GM21390 (cell line): ENCODE data around the gene ANKRD49.
A peak's percentile ranks its signal among the peaks of the same experiment; 100 is the strongest.

ENCODE experiments used
- ATAC-seq: cut with Tn5 transposase; IDR thresholded peaks from one replicate; pipeline ENCODE4 v1.9.1; 2021; ENCODE audit not compliant: unreplicated experiment

Gene ANKRD49

DNA sequence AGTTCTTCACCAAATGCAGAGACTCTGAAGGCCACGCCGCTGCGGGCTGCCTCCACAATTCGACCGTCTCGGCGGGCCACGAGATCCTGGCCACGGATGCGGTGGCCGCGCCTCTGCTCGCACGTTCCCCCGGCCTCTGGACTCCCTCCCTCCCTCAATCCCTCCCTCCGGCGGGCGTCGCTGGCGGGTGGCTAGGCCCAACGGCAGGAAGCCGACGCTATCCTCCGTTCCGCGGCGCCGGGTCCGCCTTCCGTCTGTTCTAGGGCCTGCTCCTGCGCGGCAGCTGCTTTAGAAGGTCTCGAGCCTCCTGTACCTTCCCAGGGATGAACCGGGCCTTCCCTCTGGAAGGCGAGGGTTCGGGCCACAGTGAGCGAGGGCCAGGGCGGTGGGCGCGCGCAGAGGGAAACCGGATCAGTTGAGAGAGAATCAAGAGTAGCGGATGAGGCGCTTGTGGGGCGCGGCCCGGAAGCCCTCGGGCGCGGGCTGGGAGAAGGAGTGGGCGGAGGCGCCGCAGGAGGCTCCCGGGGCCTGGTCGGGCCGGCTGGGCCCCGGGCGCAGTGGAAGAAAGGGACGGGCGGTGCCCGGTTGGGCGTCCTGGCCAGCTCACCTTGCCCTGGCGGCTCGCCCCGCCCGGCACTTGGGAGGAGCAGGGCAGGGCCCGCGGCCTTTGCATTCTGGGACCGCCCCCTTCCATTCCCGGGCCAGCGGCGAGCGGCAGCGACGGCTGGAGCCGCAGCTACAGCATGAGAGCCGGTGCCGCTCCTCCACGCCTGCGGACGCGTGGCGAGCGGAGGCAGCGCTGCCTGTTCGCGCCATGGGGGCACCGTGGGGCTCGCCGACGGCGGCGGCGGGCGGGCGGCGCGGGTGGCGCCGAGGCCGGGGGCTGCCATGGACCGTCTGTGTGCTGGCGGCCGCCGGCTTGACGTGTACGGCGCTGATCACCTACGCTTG is 50.2 kb downstream of the ANKRD49 start, which contains the start of gene FUT4:
FUT4 (plus strand) TSS at position 227 of the 951 bp plus-strand sequence; CDS start at position 440, 213 bp downstream.
- ATAC-seq: peak; percentile 81

DNA sequence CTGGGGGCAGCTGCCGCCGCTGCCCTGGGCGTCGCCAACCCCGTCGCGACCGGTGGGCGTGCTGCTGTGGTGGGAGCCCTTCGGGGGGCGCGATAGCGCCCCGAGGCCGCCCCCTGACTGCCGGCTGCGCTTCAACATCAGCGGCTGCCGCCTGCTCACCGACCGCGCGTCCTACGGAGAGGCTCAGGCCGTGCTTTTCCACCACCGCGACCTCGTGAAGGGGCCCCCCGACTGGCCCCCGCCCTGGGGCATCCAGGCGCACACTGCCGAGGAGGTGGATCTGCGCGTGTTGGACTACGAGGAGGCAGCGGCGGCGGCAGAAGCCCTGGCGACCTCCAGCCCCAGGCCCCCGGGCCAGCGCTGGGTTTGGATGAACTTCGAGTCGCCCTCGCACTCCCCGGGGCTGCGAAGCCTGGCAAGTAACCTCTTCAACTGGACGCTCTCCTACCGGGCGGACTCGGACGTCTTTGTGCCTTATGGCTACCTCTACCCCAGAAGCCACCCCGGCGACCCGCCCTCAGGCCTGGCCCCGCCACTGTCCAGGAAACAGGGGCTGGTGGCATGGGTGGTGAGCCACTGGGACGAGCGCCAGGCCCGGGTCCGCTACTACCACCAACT is 51.0 kb downstream of the ANKRD49 start:
- no peak for ATAC-seq

DNA sequence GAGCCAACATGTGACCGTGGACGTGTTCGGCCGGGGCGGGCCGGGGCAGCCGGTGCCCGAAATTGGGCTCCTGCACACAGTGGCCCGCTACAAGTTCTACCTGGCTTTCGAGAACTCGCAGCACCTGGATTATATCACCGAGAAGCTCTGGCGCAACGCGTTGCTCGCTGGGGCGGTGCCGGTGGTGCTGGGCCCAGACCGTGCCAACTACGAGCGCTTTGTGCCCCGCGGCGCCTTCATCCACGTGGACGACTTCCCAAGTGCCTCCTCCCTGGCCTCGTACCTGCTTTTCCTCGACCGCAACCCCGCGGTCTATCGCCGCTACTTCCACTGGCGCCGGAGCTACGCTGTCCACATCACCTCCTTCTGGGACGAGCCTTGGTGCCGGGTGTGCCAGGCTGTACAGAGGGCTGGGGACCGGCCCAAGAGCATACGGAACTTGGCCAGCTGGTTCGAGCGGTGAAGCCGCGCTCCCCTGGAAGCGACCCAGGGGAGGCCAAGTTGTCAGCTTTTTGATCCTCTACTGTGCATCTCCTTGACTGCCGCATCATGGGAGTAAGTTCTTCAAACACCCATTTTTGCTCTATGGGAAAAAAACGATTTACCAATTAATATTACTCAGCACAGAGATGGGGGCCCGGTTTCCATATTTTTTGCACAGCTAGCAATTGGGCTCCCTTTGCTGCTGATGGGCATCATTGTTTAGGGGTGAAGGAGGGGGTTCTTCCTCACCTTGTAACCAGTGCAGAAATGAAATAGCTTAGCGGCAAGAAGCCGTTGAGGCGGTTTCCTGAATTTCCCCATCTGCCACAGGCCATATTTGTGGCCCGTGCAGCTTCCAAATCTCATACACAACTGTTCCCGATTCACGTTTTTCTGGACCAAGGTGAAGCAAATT is 51.7 kb downstream of the ANKRD49 start:
- ATAC-seq: no peak

DNA sequence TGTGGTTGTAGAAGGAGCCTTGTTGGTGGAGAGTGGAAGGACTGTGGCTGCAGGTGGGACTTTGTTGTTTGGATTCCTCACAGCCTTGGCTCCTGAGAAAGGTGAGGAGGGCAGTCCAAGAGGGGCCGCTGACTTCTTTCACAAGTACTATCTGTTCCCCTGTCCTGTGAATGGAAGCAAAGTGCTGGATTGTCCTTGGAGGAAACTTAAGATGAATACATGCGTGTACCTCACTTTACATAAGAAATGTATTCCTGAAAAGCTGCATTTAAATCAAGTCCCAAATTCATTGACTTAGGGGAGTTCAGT is 52.3 kb downstream of the ANKRD49 start:
- no peak for ATAC-seq

- ATAC-seq: no peak
Measured at GRCh38 chr11:94546886-94547285, 53.1 kb downstream of the ANKRD49 start.

- ATAC-seq: no peak
Measured at GRCh38 chr11:94549146-94549545, 55.4 kb downstream of the ANKRD49 start.
